Panc1 (cell line): ENCODE results near the gene SEC31A. TPM values are rescaled to one million over a fixed set of nuclear protein-coding genes. Genes with fewer than 3 reads are reported as not detected.

Source experiments
- ATAC-seq: fragments of 200-7000 bp; cut with Tn5 transposase; 2 replicates; pipeline ENCODE4 v1.9.1; 2020; ENCODE audit warnings: mild to moderate bottlenecking, moderate library complexity
- Bru-seq: library from RNA; stranded (reverse); fragments of 400-500 nt; gene quantifications from one replicate; lab custom pipeline; 2021; lab: Mats Ljungman, UMichigan
- BruChase-seq, 2 experiments: library from RNA; stranded (reverse); fragments of 400-500 nt; gene quantifications; one replicate each; lab custom pipeline; 2021; lab: Mats Ljungman, UMichigan
- BruUV-seq: library from RNA; stranded (reverse); fragments of 400-500 nt; replicated peaks from 2 replicates; lab custom pipeline; 2021; lab: Mats Ljungman, UMichigan
- CTCF ChIA-PET: fragments of 300-600 bp; sonication (Branson Sonifier 250); formaldehyde crosslinking; loops from one replicate; lab custom pipeline; 2022; ENCODE audit warnings: antibody characterized with exemption; lab: Charles Lee
- POLR2A ChIA-PET: fragments of 300-600 bp; sonication (Branson Sonifier 250); formaldehyde crosslinking; loops from one replicate; lab custom pipeline; 2022; ENCODE audit warnings: antibody characterized with exemption; lab: Charles Lee
- DNase-seq: peaks from one replicate; pipeline ENCODE4 v3.0.0-alpha.2; 2010; ENCODE audit warnings: low read depth, low spot score
- H3K27ac ChIP-seq: 2 replicates; pipeline ENCODE4 v1.5.1; 2011; ENCODE audit warnings: mild to moderate bottlenecking, low read length, inconsistent platforms
- H3K27me3 ChIP-seq: fragments of 200-500 bp; sonication (Bioruptor generic); 2 replicates; pipeline ENCODE4 v1.6.0; 2014; ENCODE audit warnings: low read length, inconsistent platforms; ENCODE audit not compliant: control insufficient read depth, insufficient read depth
- H3K36me3 ChIP-seq: fragments of 200-500 bp; sonication (Bioruptor generic); 2 replicates; pipeline ENCODE4 v1.5.1; 2014; ENCODE audit warnings: inconsistent platforms, mild to moderate bottlenecking, low read length, moderate library complexity; ENCODE audit not compliant: control insufficient read depth, insufficient read depth
- H3K4me1 ChIP-seq: 2 replicates; pipeline ENCODE4 v1.5.1; 2011; ENCODE audit warnings: inconsistent platforms, mild to moderate bottlenecking, low read length, moderate library complexity; ENCODE audit not compliant: control insufficient read depth, insufficient read depth
- H3K4me3 ChIP-seq, 2 experiments: 2 replicates each; pipeline ENCODE4 v1.5.1; 2011 to 2012; ENCODE audit warnings: low read depth in 2 of 2, low read length in 2 of 2, mild to moderate bottlenecking in 2 of 2, inconsistent platforms in 1 of 2, moderate library complexity in 1 of 2
- H3K9me3 ChIP-seq: fragments of 200-500 bp; sonication (Bioruptor generic); 2 replicates; pipeline ENCODE4 v1.5.1; 2014; ENCODE audit warnings: low read depth, mild to moderate bottlenecking, inconsistent platforms, low read length, moderate library complexity; ENCODE audit not compliant: control insufficient read depth, insufficient read depth
- POLR2AphosphoS5 ChIP-seq: IDR thresholded peaks from 2 replicates; pipeline ENCODE4 v1.6.1; 2012; ENCODE audit warnings: mild to moderate bottlenecking, low read depth, low read length, moderate library complexity
- SIN3A ChIP-seq: IDR thresholded peaks from 2 replicates; pipeline ENCODE4 v1.6.1; 2012; ENCODE audit warnings: low read depth, mild to moderate bottlenecking, low read length, moderate library complexity, borderline replicate concordance; ENCODE audit not compliant: insufficient read depth
- TCF7L2 ChIP-seq: IDR thresholded peaks from 2 replicates; pipeline ENCODE4 v1.6.1; 2011; ENCODE audit warnings: mild to moderate bottlenecking, low read depth, low read length, inconsistent platforms
- in situ Hi-C: cut with HindIII; loops from 2 replicates; pipeline ENCODE4 v1.10.0; 2016; ENCODE audit warnings: low sequenced_read_pairs, low pct_unique_long_range_greater_than_20kb
- intact Hi-C: fragments of 100-400 bp; cut with micrococcal nuclease; formaldehyde crosslinking; loops from one replicate; pipeline ENCODE4 v1.10.0; 2022; ENCODE audit not compliant: unreplicated experiment
- long read RNA-seq: library from polyadenylated mRNA; unstranded; transcript quantifications from one replicate; pipeline ENCODE4 v2.0.0, GENCODE V29; 2021; ENCODE audit not compliant: unreplicated experiment
- polyA plus RNA-seq: library from polyadenylated mRNA; unstranded; fragments of >200 nt; gene quantifications from one replicate; pipeline ENCODE4 v1.2.1, GENCODE V29; 2012; ENCODE audit warnings: missing spikeins; ENCODE audit not compliant: insufficient read length
- total RNA-seq: library from RNA; stranded (reverse); gene quantifications from one replicate; pipeline ENCODE4 v1.2.1, GENCODE V29; 2021; ENCODE audit not compliant: unreplicated experiment
- TF ChIP-seq, protein P1 (sequence below): fragments of 450-650 bp; IDR thresholded peaks from 2 replicates; pipeline ENCODE4 v1.5.1; 2017; ENCODE audit warnings: mild to moderate bottlenecking
- TF ChIP-seq, protein P2 (sequence below), 2 experiments: IDR thresholded peaks; 2 replicates each; pipeline ENCODE4 v1.6.1; 2011 to 2012; ENCODE audit warnings: low read depth in 2 of 2, control low read depth in 1 of 2, low read length in 1 of 2, mild to moderate bottlenecking in 1 of 2, moderate library complexity in 1 of 2; ENCODE audit not compliant: insufficient read depth in 1 of 2

The SEC31A gene, protein sequence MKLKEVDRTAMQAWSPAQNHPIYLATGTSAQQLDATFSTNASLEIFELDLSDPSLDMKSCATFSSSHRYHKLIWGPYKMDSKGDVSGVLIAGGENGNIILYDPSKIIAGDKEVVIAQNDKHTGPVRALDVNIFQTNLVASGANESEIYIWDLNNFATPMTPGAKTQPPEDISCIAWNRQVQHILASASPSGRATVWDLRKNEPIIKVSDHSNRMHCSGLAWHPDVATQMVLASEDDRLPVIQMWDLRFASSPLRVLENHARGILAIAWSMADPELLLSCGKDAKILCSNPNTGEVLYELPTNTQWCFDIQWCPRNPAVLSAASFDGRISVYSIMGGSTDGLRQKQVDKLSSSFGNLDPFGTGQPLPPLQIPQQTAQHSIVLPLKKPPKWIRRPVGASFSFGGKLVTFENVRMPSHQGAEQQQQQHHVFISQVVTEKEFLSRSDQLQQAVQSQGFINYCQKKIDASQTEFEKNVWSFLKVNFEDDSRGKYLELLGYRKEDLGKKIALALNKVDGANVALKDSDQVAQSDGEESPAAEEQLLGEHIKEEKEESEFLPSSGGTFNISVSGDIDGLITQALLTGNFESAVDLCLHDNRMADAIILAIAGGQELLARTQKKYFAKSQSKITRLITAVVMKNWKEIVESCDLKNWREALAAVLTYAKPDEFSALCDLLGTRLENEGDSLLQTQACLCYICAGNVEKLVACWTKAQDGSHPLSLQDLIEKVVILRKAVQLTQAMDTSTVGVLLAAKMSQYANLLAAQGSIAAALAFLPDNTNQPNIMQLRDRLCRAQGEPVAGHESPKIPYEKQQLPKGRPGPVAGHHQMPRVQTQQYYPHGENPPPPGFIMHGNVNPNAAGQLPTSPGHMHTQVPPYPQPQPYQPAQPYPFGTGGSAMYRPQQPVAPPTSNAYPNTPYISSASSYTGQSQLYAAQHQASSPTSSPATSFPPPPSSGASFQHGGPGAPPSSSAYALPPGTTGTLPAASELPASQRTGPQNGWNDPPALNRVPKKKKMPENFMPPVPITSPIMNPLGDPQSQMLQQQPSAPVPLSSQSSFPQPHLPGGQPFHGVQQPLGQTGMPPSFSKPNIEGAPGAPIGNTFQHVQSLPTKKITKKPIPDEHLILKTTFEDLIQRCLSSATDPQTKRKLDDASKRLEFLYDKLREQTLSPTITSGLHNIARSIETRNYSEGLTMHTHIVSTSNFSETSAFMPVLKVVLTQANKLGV
- total RNA-seq = 107 TPM
- 73.9 TPM for polyA plus RNA-seq
- percentile 90 among the genes with signal in this experiment for Bru-seq, nascent RNA
- percentile 89 among the genes with signal in this experiment for BruChase-seq, experiment 1, labeled RNA remaining after a 2-hour chase
- BruChase-seq, experiment 2, labeled RNA remaining after a 6-hour chase = percentile 91 among the genes with signal in this experiment
- long read RNA-seq, full-length matches to known transcripts = 58 of 138 reads
- long read RNA-seq, partial matches to known transcripts = 40 of 138 reads
- long read RNA-seq, other reads (novel, unspliced or antisense) = 40 of 138 reads

DNA sequence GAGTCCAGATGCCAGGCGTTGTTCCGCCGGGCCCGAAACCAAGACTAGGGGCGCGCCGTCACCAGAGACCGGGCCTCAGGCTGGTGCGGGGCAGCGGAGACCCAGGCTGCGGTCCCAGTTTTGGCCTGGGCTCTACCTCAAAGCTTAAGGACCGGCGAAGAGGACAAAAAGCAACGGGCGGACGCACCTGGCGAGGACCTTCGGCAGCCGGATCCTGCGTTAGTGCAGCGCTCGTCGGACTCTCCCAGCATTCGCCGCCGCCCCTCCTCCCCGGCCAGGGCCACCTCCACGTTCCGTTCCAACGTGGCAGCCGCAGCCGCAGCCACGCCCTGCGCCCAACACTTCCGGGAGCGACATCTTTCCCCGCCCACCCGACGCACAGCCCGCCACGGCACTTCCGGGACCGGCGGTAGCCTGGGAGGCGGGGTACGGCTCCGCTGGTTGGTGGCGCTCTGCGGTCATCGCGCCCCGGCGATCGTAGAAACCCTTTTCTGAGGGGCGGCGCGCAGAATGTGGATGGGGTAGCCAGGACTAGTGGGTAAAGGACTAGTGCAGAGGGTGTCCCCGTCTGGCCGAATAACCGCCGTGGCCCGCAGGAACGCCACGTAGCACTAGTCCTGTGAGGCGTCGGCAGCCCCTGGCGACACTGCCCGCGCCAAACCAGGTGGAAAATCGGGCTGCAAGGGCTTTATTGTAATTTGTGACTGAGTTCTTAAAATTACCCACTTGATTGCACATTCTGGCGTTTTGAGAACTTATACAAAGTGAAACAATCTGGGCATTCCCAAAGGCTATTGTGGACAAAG is at the start of gene SEC31A:
Gene SEC31A (minus strand): TSS at position 253 of the 806 bp plus-strand sequence. CDS start 9,217 bp downstream, outside the sequence.
- in situ Hi-C loops (no loop called here), intact Hi-C loops (loop anchor here (10.0 kb wide), 1 partner anchor 664 kb away; no protein-coding TSS in a partner anchor)
- Histone ChIP-seq H3K27ac (peak within 1 kb of the TSS; percentile 93), H3K4me3 (peak within 1 kb of the TSS; percentile 87 to 90), H3K36me3 (peaks cover 11% of the 10 kb centered on the region), H3K4me1 (peaks cover 27% of the 10 kb centered on the region), H3K27me3 (no peaks in the 10 kb centered on the region), H3K9me3 (no peaks in the 10 kb centered on the region)
- peak; percentile 94 for ATAC-seq
- POLR2A ChIA-PET = interaction anchor here (0.6 kb wide), 1 partner anchor 157 kb away, joined by 4 read pairs; no protein-coding TSS in a partner anchor
- peak; percentile 48 for DNase-seq
- CTCF ChIA-PET = no interaction called here
- TF ChIP-seq TCF7L2 = no peak
- TF ChIP-seq SIN3A = 0 out of 2 replicates have a peak, but pooled peaks have one; percentile 78
- TF ChIP-seq, protein P1, sequence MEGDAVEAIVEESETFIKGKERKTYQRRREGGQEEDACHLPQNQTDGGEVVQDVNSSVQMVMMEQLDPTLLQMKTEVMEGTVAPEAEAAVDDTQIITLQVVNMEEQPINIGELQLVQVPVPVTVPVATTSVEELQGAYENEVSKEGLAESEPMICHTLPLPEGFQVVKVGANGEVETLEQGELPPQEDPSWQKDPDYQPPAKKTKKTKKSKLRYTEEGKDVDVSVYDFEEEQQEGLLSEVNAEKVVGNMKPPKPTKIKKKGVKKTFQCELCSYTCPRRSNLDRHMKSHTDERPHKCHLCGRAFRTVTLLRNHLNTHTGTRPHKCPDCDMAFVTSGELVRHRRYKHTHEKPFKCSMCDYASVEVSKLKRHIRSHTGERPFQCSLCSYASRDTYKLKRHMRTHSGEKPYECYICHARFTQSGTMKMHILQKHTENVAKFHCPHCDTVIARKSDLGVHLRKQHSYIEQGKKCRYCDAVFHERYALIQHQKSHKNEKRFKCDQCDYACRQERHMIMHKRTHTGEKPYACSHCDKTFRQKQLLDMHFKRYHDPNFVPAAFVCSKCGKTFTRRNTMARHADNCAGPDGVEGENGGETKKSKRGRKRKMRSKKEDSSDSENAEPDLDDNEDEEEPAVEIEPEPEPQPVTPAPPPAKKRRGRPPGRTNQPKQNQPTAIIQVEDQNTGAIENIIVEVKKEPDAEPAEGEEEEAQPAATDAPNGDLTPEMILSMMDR = no peak
- TF ChIP-seq, protein P2, sequence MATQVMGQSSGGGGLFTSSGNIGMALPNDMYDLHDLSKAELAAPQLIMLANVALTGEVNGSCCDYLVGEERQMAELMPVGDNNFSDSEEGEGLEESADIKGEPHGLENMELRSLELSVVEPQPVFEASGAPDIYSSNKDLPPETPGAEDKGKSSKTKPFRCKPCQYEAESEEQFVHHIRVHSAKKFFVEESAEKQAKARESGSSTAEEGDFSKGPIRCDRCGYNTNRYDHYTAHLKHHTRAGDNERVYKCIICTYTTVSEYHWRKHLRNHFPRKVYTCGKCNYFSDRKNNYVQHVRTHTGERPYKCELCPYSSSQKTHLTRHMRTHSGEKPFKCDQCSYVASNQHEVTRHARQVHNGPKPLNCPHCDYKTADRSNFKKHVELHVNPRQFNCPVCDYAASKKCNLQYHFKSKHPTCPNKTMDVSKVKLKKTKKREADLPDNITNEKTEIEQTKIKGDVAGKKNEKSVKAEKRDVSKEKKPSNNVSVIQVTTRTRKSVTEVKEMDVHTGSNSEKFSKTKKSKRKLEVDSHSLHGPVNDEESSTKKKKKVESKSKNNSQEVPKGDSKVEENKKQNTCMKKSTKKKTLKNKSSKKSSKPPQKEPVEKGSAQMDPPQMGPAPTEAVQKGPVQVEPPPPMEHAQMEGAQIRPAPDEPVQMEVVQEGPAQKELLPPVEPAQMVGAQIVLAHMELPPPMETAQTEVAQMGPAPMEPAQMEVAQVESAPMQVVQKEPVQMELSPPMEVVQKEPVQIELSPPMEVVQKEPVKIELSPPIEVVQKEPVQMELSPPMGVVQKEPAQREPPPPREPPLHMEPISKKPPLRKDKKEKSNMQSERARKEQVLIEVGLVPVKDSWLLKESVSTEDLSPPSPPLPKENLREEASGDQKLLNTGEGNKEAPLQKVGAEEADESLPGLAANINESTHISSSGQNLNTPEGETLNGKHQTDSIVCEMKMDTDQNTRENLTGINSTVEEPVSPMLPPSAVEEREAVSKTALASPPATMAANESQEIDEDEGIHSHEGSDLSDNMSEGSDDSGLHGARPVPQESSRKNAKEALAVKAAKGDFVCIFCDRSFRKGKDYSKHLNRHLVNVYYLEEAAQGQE (IDR thresholded peaks at IDR 0.05; ENCODE audit: insufficient read depth in 1 of 2, low read depth in 2 of 2, low read length in 1 of 2) = no peak
- TF ChIP-seq POLR2AphosphoS5 = peak; percentile 83
- BruUV-seq = TSS peak; percentile 98
